Endometrium (tissue), 2 donors: ENCODE measurements around the gene DENND5A.

Source experiments
- FAIRE-seq: peaks from 2 replicates; lab custom pipeline; 2012; peaks lifted over from hg19 to GRCh38; lab: Jason Lieb, UNC
- donor health status: control.
- donor health status: control.

DENND5A gene

DNA sequence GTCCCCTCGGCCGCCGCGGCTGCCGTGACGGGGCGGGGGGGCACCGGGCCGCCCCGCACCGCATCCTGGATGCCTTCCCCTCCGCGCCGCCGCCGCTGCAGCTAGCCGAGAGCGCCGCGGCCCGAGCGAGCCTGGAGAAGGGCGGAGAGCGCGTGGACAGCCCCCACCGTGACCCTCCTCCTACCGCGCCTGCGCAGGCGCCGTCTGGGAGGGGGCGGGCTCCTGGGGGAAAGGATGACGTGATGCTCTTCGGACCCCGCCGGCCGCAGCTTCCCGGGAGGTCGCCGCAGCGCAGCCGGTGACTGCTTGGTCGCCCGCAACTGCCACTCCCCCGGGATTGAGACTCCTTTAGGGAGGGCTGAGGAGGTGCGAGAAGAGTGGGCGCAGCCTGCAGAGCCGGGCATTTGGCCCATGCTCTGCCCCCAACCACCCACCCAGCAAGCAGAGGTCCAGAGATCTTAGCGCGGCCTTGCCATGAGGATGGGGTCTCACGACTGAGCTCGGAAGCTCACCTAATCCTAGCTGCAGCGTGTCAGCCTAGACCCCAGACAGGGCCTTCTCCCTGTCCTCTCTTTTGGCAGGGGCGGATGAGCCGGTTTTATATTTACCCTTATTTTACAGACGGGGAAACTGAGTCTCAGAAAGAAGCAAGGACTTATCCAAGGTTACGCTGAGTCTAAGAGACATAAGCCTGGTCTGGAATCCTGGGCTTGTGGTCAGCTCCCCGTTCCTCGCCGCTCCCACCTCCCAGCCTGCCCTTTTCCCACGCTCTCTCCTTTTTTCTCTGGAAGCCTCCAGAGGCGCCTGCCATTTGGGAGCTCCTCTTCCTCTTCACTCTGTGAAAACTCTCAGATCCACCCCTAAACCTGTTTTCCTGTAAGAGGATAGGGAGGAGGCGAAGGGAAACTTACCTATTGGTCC is at the start of gene DENND5A:
DENND5A (minus strand) TSS at position 140 of the 921 bp plus-strand sequence. CDS start 281 bp downstream, outside the sequence.
- no peak for FAIRE-seq

DNA sequence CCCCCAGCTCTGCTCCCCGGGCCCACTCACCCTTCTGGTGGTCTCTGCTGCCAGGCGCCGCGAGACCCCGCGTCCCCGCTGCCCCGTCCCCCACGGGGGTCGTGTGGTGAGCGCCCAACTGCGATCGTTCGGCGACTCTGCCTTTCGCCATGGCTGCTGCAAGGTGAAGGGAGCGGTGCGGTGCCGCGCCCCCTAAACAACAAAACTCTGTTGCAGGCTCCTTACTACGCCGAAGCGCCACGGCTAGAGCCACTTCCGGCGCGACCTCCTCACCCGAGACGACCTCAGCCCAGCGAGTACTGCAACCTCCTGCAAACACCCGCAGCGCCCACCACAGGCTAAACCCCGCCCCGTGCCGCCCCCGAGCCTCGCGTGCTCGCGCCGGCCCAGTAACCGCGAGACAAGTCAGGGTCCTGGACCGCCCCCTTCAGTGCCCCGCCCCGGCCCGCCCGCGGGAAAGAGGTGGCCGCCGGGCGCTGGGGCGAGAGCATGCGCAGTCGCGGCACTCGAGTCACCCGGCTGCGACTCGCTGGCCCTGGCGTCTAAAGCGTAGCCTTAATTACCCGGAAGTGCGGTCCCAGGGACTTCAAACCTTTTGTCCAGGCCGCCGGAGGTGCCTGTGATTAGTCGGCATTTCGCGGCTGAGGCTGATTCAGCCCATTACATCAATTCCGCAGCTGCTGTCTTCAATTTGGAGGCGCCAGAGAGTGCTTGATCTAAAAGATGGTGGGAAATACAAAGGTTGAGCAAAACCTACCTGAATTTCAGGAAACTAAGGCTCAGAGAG is 49.3 kb upstream of the DENND5A start, which contains the start of gene TMEM41B:
TMEM41B (minus strand) TSS at position 303 of the 787 bp plus-strand sequence; CDS start at position 151, 152 bp downstream.
- no peak for FAIRE-seq

DNA sequence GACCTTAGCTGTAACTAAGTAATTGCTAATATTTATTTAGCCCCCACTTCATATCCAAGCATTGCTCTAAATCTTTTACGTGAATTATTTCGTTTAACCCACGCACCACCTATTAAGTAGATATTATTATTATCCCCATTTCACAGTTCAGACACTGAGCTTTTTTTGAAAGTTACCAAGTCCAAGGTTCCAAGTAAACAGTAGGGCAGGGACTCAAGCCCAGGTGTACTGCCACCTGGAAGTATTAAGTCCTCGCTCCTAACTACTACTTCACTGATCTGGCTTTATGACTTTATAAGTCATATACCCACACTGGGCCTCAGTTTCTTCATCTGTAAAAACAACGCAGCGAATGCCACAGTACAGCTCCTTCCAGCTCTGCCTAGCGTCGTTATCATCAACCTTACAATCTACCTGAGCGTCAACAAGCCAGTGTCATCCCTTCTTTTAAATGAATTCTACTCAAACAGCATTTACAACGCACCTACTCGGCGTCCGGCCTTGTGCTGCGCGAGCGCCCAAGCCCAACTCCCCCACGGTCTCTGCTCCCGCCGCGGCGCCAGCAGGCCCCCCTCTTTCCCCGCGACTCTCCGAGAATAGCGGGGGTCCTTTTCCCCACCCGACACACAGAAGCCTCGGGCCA is 48.6 kb upstream of the DENND5A start:
- no peak for FAIRE-seq

DNA sequence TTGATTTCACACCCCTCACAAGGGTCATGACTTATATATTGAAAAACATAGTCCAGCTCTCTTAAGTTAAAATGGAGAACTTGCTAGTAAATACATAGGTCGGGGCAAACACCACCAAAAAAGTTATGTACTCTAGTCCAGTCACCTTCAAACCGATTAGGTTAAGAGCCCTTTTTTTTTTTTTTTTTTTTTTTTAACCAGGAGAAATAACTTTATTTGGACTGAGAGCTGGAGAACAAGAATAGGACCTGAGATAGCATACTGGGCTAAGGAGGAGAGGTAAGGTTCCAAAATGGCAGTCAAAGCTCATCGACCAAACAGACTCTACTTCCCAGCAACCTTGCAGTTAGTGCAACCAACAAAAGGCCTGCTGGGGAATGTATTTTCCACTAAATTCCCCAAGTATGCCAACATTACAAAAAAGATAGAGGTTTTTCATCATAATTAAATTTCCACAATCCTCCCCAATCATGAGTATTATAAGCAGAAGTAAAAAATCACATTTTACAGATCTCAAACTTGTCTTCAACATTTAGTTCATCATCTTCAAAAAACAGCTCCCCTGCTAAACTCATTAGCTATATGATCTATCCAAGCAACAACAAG is 45.4 kb upstream of the DENND5A start:
- no peak for FAIRE-seq

DNA sequence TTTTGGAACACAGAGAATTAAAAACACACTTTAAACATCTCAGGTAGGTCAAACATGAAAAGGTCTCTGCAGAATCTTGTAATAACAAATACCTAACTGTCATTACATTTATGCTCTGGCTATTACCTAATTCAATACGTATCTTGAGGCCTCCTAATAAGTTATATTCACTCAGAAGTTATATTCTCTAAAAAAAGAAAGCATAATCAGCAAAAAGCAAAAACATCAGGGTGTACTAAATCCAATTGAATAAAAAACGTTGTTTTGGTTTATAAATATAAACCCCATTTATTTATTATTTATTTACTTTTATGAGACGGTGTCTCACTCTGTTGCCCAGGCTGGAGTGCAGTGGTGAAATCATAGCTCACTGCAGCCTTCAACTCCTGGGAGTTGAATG is 39.0 kb upstream of the DENND5A start:
- no peak for FAIRE-seq

DNA sequence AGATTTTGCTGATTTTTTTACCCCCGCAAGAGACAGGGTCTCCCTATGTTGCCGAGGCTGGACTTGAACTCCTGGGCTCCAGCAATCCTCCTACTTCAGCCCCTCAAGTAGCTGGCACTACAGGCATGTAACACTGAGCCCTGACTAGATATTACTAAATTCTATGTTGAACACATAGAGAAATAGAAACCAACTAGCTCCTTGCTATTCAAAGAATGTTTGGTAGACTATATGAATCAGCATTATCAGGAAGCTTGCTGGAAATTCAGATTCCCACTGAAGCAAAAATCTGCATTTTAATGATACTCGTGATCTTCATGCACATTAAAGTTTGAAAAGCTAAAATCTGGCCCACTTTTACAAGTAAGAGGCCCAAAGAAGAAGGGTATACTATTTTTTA is 37.3 kb upstream of the DENND5A start:
- no peak for FAIRE-seq

DNA sequence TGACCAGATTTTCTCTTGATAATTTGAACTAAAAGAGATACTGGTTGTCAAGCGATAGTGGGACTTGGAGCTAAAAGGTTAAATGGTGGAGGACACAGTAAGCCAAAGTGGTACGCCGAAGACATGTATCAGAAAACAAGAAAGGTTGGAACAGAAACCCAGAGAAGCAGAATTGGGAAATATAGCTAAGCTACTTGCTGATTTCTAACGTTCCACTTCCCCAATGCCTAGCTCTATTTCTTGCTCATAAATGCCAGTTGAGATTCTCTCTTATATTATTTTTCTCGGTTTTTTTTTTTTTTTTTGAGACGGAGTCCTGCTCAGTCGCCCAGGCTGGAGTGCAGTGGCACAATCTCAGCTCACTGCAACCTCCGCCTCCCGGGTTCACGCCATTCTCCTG is 36.6 kb upstream of the DENND5A start:
- no peak for FAIRE-seq

DNA sequence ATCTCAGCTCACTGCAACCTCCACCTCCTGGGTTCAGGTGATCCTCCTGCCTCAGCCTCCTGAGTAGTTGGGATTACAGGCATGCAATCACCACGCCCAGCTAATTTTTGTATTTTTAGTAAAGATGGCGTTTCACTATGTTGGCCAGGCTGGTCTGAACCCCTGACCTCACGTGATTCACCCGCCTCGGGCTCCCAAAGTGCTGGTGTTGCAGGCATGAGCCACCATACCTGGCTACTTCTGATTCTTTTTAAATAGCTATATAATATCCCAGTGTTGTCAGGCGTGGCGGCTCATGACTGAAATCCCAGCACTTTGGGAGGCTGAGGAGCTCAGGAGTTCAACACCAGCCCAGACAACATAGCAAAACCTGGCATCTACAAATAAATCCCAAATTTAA is 28.5 kb upstream of the DENND5A start:
- no peak for FAIRE-seq

DNA sequence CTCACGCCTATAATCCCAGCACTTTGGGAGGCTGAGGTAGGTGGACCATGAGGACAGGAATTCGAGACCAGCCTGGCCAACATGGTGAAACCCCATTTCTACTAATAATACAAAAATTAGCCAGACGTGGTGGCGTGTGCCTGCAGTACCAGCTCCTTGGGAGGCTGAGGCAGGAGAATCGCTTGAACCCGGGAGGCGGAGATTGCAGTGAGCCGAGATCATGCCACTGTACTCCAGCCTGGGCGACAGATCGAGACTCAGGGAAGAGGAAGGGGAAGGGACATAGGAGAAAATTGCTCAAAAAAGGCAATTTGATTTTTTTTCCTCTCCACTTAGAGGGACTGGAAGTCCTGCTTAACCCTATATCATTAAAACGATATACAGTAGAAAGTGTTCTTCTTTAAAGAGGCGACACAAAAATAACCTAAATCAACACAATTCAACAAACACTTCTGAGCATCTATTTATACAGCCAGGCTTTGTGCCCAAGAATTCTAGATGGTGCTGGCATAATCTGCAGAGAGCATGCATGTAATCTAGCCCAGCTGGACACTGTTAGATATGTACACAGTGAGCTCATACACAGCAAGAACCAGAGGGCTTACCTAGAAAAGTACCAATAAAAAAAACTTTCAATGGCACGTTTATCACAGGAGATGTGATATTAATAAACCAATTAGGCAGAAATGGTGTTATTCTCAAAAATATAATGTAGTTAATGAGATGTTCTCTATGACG is 20.9 kb upstream of the DENND5A start:
- no peak for FAIRE-seq

DNA sequence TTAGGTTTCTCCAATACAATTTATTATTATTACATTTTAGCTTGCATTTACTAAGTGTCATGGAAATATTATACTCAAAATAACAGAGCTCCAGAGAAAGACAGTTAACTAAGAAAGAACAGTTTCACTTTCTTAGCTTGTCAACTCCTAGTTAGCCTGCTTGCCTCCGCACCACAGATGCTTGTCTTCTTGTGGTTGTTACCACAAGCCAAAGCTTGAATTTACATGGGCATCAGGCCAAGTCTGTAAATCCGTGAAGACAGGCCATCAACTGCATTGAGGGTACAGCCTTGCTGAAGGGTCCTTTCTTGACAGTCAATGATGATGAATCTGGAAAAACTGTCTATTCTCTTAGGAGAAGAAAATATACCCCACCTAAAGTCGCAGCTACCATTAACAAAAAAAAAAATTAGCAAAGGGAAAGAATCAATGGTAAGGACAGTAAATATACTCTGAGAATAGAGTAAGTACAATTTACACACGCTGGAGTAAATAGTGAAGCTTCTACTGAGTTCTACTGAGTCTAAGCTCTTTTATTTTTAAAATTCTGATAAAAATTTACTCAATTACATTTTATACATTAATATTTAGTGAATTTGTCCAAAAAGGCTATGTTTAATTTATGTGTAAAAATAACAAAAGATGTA is 15.6 kb upstream of the DENND5A start:
- FAIRE-seq, result no peak

DNA sequence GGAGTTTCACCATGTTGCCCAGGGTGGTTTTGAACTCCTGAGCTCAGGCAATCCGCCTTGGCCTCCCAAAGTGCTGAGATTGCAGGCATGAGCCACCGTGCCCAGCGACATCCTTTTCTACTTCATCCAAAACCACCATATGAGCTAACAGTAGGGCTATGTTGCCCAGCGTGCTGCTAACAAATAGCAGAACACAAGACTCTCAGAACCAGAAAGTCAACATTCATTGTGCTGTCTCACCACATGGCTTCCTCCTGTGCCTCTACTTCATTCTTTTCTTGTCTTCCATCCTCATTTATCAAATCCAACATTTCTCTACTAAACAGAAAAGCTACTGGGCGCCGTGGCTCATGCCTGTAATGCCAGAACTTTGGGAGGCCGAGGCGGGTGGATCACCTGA is 12.0 kb upstream of the DENND5A start:
- FAIRE-seq, result no peak

DNA sequence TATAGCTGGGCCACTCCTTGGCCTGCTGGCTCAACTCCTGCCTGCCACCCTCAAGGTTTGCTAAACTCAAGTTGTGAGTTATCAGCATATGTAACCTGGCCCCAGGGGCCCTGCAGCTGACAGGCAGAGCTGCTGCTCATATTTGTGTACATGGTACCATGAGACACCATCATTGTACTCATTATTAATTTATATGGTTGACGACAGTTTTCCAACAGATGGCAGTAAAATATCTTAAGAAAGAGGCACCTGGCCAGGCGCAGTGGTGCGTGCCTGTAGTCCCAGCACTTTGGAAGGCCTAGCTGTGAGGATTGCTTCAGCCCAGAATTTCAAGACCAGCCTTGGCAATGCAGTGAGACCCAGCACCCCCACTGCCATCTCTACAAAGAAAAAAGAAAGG is 11.4 kb upstream of the DENND5A start:
- no peak for FAIRE-seq

DNA sequence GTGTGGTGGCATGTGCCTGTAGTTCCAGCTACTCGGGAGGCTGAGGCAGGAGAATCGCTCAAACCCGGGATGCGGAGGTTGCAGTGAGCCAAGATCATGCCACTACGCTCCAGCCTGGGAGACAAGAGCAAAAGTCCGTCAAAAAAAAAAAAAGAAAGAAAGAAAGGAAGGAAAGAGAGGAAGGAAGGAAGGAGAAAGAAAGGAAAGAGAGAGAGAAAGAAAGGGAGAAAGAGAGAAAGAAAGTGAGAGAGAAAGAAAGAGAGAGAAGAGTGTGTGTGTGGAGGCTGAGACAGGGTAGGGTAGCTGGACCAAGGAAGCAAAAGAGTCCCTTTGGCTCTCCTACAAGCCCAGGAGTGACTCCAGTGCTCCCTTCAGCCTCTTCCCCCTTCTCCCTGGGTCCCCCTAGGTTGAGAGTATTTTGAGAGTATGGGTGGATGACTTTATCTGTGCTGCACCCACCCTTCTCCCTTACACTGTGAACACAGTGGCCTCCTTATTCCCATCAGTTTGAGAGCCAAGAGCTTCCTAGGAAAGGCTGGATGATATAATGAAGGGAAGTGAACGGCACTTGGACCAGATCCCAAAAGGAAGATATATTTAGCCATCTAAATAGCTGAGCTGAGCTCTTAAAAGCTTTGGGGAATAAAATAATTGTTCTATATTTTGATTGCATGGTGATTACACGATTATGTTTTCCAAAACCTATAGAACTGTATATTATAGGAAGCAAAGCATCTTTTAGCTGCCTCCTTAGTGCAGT is 9.5 kb upstream of the DENND5A start:
- FAIRE-seq, result no peak

DNA sequence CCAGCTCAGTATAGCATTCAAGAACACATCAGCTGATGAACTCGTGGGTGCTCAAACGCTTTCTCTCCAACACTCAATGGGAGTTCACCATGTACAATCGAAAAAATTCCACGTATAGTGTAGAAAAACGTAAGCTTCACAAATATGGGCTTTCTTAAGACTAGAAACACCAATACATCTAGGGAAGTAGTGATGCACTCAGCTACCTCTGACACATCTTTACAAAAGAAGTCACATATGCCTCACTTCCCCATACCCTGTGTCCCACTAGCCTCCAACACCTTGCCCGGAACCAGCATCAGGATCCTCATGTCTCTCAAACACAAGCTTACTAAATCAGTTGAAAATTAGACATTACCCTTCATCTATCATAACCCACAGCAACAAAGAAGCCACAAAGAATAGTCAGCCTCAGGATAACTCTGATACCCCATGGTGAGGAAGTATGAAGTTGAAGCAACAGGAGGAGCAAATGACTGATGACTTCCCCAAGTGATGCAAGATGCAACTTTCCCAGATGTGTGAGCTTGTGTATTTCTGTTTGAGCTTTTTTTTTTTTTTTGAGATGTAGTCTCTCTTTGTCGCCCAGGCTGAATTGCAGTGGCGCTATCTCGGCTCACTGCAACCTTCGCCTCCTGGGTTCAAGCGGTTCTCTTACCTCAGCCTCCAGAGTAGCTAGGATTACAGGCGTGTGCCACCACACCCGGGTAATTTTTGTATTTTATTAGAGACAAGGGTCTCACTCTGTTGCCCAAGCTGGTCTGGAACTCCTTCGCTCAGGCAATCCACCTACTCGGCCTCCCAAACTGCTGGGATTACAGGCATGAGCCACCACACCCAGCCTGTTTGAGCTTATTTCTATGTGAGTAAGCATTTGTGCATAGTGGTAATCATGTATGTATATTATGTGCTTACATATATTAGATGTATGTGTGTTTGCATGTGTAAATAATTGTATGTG is 8.5 kb upstream of the DENND5A start:
- FAIRE-seq, result no peak

DNA sequence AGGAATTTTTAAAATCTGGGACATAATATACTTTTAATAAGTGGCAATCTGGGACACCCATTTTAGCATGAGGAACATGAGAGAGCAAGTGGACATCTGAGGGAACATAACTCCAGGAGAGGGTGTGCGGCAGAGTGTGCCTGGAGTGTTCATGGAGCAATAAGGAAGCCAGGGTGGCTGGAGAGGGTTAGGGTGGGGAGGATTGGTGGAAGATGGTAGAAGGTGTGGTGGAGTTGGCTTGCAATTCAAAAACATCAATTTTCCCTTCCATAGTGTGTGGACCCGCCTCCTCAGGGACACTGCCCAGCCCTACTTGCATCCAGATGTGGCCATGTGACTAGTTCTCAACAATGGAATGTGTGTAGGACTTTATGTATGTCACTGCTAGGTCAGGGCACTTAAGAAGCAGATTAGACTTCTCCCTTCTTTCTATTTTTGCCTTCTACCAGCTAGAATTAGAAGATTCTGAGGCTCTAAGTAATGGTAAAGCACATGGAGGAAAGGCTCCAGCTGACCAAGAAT is 4.4 kb upstream of the DENND5A start:
- no peak for FAIRE-seq

DNA sequence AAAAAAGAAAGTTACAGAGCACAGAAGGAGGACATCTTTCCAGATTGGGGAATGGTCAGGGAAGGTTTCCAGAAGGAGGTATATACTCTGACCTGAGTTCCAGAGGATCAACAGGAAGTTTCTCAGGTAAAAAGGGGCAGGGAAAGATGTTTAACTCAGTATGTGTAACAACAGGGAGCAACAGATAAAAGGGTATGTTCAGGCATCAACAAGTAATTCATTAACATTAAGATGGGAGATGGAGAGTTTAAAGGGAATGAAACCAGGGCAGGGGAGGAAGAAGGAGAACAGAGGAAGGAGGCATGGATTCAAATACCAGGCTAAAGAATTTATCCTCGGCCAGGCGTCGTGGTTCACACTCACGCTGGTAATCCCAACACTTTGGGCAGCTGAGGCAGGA is 2.5 kb upstream of the DENND5A start:
- FAIRE-seq, result no peak

DNA sequence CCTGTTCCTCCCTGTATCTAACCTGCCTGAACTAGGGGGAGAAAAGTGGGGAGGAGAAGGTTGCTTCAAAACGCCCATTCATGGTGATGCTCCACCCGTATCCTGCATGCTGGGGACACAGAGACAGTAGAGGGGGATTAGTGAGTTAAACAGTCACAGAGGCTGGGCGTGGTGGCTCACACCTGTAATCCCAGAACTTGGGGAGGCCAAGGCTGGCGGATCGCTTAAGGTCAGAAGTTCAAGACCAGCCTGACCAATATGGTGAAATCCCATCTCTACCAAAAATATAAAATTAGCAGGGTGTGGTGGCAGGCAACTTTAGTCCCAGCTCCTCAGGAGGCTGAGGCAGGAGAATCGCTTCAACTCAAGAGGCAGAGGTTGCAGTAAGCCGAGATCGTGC is 1.8 kb upstream of the DENND5A start:
- no peak for FAIRE-seq

DNA sequence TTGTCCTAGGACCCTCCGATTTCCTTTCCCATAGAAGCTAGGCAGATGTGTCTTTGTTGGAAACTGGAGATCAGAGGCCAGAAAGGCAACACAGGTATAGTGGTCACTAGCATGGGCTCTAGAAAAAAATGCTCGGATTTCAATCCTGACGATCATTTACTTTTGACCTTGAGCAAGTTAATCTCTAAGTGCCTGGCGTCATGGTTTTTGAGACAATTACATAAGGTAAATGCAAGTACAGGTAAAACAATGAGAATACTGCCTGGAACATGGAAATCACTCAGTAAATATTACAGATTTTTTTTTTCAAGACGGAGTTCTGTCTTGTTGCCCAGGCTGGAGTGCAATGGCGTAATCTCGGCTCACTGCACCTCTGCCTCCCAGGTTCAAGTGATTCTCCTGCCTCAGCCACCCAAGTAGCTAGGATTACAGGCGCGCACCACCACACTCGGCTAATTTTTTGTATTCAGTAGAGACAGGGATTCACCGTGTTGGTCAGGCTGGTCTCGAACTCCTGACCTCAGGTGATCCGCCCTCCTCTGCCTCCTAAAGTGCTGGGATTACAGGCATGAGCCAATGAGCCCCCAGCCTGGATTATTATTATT is 1.1 kb upstream of the DENND5A start:
- FAIRE-seq, result no peak
